ENCODE data around the gene CNTN5. TPM values are rescaled to one million over a fixed set of nuclear protein-coding genes. Genes with fewer than 3 reads are reported as not detected.

CNTN5 gene
- total RNA-seq, 4 donors from 2014 or later = not detected

- H3K36me3 ChIP-seq = no peaks in the 10 kb centered on the region
- H3K27me3 ChIP-seq = no peaks in the 10 kb centered on the region
- no peak overlapping the region for H3K4me3 ChIP-seq
- no peak overlapping the region for H3K27ac ChIP-seq
- H3K9me3 ChIP-seq = no peaks in the 10 kb centered on the region
- no peaks in the 10 kb centered on the region for H3K4me1 ChIP-seq
- TF ChIP-seq EP300 (IDR thresholded peaks at IDR 0.05) (no peak), POLR2AphosphoS5 (IDR thresholded peaks at IDR 0.05) (no peak), CTCF (IDR thresholded peaks at IDR 0.05) (no peak), POLR2A (IDR thresholded peaks at IDR 0.05) (no peak)
- no peak for DNase-seq (ENCODE audit: low spot score in 2 of 2)
These were observed 163.4 kb downstream of the CNTN5 start for GRCh38 chr11:99184146-99184545.

- WGBS = 70% methylated on average over 2 of the region's 2 CpGs
These were observed 167.5 kb downstream of the CNTN5 start for GRCh38 chr11:99188221-99188620.

GRCh38 chr11:99192716-99193115 is 172.0 kb downstream of the CNTN5 start:
- Histone ChIP-seq H3K27ac (no peak overlapping the region), H3K4me3 (no peak overlapping the region), H3K27me3 (no peaks in the 10 kb centered on the region), H3K9me3 (no peaks in the 10 kb centered on the region), H3K36me3 (no peaks in the 10 kb centered on the region), H3K4me1 (no peaks in the 10 kb centered on the region)
- 94% methylated on average over 1 of the region's 1 CpG for WGBS
- TF ChIP-seq POLR2AphosphoS5 (IDR thresholded peaks at IDR 0.05) (no peak), EP300 (IDR thresholded peaks at IDR 0.05) (no peak), POLR2A (IDR thresholded peaks at IDR 0.05) (no peak), CTCF (IDR thresholded peaks at IDR 0.05) (no peak)
- DNase-seq (ENCODE audit: low spot score in 2 of 2) = no peak

More at GRCh38 chr11:99188221-99188620, 167.5 kb downstream of the CNTN5 start:
- Histone ChIP-seq H3K4me3 (no peak overlapping the region), H3K9me3 (no peaks in the 10 kb centered on the region), H3K4me1 (no peaks in the 10 kb centered on the region), H3K27ac (no peak overlapping the region), H3K27me3 (no peaks in the 10 kb centered on the region), H3K36me3 (no peaks in the 10 kb centered on the region)
- no peak for TF ChIP-seq EP300 (IDR thresholded peaks at IDR 0.05)
- no peak for TF ChIP-seq POLR2A (IDR thresholded peaks at IDR 0.05)
- no peak for TF ChIP-seq POLR2AphosphoS5 (IDR thresholded peaks at IDR 0.05)
- no peak for TF ChIP-seq CTCF (IDR thresholded peaks at IDR 0.05)
- DNase-seq (ENCODE audit: low spot score in 2 of 2) = no peak

- no peaks in the 10 kb centered on the region for H3K9me3 ChIP-seq
- WGBS = 58% methylated on average over 1 of the region's 1 CpG
These were observed 176.7 kb downstream of the CNTN5 start for GRCh38 chr11:99197477-99197876.

GRCh38 chr11:99198215-99198614 is 177.5 kb downstream of the CNTN5 start:
- 41% methylated on average over 3 of the region's 3 CpGs for WGBS
- no peaks in the 10 kb centered on the region for H3K9me3 ChIP-seq
- no peak overlapping the region for H3K27ac ChIP-seq
- no peak overlapping the region for H3K4me3 ChIP-seq
- TF ChIP-seq CTCF (IDR thresholded peaks at IDR 0.05) (no peak), POLR2AphosphoS5 (IDR thresholded peaks at IDR 0.05) (no peak), POLR2A (IDR thresholded peaks at IDR 0.05) (no peak), EP300 (IDR thresholded peaks at IDR 0.05) (no peak)
- no peak for DNase-seq (ENCODE audit: low spot score in 2 of 2)
- H3K36me3 ChIP-seq = no peaks in the 10 kb centered on the region
- no peaks in the 10 kb centered on the region for H3K4me1 ChIP-seq
- no peaks in the 10 kb centered on the region for H3K27me3 ChIP-seq

More at GRCh38 chr11:99197477-99197876, 176.7 kb downstream of the CNTN5 start:
- no peak overlapping the region for H3K4me3 ChIP-seq
- no peaks in the 10 kb centered on the region for H3K4me1 ChIP-seq
- no peaks in the 10 kb centered on the region for H3K27me3 ChIP-seq
- no peak overlapping the region for H3K27ac ChIP-seq
- DNase-seq (ENCODE audit: low spot score in 2 of 2) = no peak
- no peaks in the 10 kb centered on the region for H3K36me3 ChIP-seq
- TF ChIP-seq POLR2AphosphoS5 (IDR thresholded peaks at IDR 0.05) = no peak
- TF ChIP-seq CTCF (IDR thresholded peaks at IDR 0.05) = no peak
- no peak for TF ChIP-seq EP300 (IDR thresholded peaks at IDR 0.05)

All from suprapubic skin (tissue), 4 donors.